ENCODE results near the gene ECM1. TPM values are rescaled to one million over a fixed set of nuclear protein-coding genes. Genes with fewer than 3 reads are reported as not detected.

ECM1 gene
- total and polyA plus RNA-seq, 2 donors (not counting 1 experiment from before 2014, with no cell fraction given), result 25.1 to 108 TPM

DNA sequence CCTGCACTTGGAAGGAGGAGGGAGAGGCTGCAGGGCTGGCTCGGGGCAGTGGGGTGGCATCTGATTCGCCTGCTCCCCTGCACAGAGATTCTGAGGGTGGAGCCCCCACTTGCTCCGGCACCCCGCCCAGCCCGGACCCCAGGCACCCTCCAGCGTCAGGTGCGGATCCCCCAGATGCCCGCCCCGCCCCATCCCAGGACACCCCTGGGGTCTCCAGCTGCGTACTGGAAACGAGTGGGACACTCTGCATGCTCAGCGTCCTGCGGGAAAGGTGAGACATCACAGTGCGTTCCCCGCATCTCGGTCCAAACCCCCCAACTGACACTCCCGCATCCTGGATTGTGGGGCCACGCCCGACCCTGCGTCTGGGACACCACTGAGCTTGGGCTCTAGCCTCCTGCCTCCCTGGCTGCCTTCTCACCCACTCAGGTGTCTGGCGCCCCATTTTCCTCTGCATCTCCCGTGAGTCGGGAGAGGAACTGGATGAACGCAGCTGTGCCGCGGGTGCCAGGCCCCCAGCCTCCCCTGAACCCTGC, 49.2 kb downstream of the ECM1 start:
- DNase-seq (ENCODE audit: low read depth in 2 of 2), result no peak
- H3K4me1 ChIP-seq (ENCODE audit: control insufficient read depth, extremely low read depth, insufficient read depth, low read length), result peaks cover 21% of the 10 kb centered on the region

DNA sequence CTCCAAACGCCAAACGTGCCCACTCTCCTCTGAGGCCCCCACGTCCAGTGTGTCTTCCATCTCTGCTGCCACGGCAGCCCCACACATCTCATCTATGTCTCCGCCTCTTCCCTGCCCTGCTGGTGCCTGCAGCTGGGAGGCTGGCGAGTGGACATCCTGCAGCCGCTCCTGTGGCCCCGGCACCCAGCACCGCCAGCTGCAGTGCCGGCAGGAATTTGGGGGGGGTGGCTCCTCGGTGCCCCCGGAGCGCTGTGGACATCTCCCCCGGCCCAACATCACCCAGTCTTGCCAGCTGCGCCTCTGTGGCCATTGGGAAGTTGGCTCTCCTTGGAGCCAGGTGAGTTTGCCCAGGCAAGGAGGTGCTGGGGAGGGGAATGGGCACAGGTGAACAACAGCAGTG, 49.9 kb downstream of the ECM1 start:
- no peaks in the 10 kb centered on the region for H3K27me3 ChIP-seq (ENCODE audit: control insufficient read depth, insufficient read depth, low read length)
- no peak overlapping the region for H2AFZ ChIP-seq (ENCODE audit: low read length)
- peaks cover 23% of the 10 kb centered on the region for H3K4me1 ChIP-seq (ENCODE audit: control insufficient read depth, extremely low read depth, insufficient read depth, low read length)
- no peak overlapping the region for H3K4me2 ChIP-seq (ENCODE audit: extremely low read depth, insufficient read depth, low read length)
- TF ChIP-seq, protein P1, sequence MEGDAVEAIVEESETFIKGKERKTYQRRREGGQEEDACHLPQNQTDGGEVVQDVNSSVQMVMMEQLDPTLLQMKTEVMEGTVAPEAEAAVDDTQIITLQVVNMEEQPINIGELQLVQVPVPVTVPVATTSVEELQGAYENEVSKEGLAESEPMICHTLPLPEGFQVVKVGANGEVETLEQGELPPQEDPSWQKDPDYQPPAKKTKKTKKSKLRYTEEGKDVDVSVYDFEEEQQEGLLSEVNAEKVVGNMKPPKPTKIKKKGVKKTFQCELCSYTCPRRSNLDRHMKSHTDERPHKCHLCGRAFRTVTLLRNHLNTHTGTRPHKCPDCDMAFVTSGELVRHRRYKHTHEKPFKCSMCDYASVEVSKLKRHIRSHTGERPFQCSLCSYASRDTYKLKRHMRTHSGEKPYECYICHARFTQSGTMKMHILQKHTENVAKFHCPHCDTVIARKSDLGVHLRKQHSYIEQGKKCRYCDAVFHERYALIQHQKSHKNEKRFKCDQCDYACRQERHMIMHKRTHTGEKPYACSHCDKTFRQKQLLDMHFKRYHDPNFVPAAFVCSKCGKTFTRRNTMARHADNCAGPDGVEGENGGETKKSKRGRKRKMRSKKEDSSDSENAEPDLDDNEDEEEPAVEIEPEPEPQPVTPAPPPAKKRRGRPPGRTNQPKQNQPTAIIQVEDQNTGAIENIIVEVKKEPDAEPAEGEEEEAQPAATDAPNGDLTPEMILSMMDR (conservative IDR thresholded peaks at IDR 0.05 in 1 of 2, IDR thresholded peaks at IDR 0.05 in 1 of 2; ENCODE audit: low read depth in 1 of 2, low read length in 2 of 2), result no peak
- TF ChIP-seq EZH2 (IDR thresholded peaks at IDR 0.05; ENCODE audit: low read length, missing control alignments), result no peak
- H3K9ac ChIP-seq (ENCODE audit: insufficient read depth, low read length), result no peak overlapping the region
- no peak for DNase-seq (ENCODE audit: low read depth in 2 of 2)
- H3K4me3 ChIP-seq (replicated peaks in 1 of 4; ENCODE audit: control extremely low read depth in 1 of 4, insufficient read depth in 1 of 4, low read depth in 3 of 4, low read length in 4 of 4), result no peak overlapping the region
- H3K27ac ChIP-seq (ENCODE audit: insufficient read depth, low read length), result no peak overlapping the region
- peaks cover 13% of the 10 kb centered on the region for H3K36me3 ChIP-seq (ENCODE audit: control insufficient read depth, insufficient read depth, low read length)
- H3K79me2 ChIP-seq (ENCODE audit: control insufficient read depth, insufficient read depth, low read length), result peaks cover 12% of the 10 kb centered on the region
- no peaks in the 10 kb centered on the region for H3K9me3 ChIP-seq (ENCODE audit: control insufficient read depth, insufficient read depth, low read depth, low read length)
- H4K20me1 ChIP-seq (ENCODE audit: control insufficient read depth, extremely low read depth, insufficient read depth, low read length), result no peaks in the 10 kb centered on the region

More for the DNA sequence above, 49.2 kb downstream of the ECM1 start:
- no peaks in the 10 kb centered on the region for H3K9me3 ChIP-seq (ENCODE audit: control insufficient read depth, insufficient read depth, low read depth, low read length)
- H3K27ac ChIP-seq (ENCODE audit: insufficient read depth, low read length), result no peak overlapping the region
- peaks cover 13% of the 10 kb centered on the region for H3K36me3 ChIP-seq (ENCODE audit: control insufficient read depth, insufficient read depth, low read length)
- no peaks in the 10 kb centered on the region for H4K20me1 ChIP-seq (ENCODE audit: control insufficient read depth, extremely low read depth, insufficient read depth, low read length)
- no peak for TF ChIP-seq EZH2 (IDR thresholded peaks at IDR 0.05; ENCODE audit: low read length, missing control alignments)
- TF ChIP-seq, protein P1 (conservative IDR thresholded peaks at IDR 0.05 in 1 of 2, IDR thresholded peaks at IDR 0.05 in 1 of 2; ENCODE audit: low read depth in 1 of 2, low read length in 2 of 2), result no peak
- H2AFZ ChIP-seq (ENCODE audit: low read length), result no peak overlapping the region
- H3K4me2 ChIP-seq (ENCODE audit: extremely low read depth, insufficient read depth, low read length), result no peak overlapping the region
- H3K9ac ChIP-seq (ENCODE audit: insufficient read depth, low read length), result no peak overlapping the region
- H3K27me3 ChIP-seq (ENCODE audit: control insufficient read depth, insufficient read depth, low read length), result no peaks in the 10 kb centered on the region
- H3K4me3 ChIP-seq (replicated peaks in 1 of 4; ENCODE audit: control extremely low read depth in 1 of 4, insufficient read depth in 1 of 4, low read depth in 3 of 4, low read length in 4 of 4), result no peak overlapping the region
- H3K79me2 ChIP-seq (ENCODE audit: control insufficient read depth, insufficient read depth, low read length), result peaks cover 12% of the 10 kb centered on the region

DNA sequence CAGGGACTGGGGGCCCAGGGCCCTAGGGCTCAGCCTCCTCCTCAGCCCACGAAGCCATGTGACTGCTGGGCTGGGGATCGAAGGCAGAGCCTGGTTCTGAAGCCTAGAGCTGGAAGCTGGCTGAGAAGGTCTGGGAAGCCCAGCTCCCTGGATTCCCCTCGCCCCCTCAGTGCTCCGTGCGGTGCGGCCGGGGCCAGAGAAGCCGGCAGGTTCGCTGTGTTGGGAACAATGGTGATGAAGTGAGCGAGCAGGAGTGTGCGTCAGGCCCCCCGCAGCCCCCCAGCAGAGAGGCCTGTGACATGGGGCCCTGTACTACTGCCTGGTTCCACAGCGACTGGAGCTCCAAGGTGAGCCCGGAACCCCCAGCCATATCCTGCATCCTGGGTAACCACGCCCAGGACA, 50.4 kb downstream of the ECM1 start:
- Histone ChIP-seq H3K4me2 (ENCODE audit: extremely low read depth, insufficient read depth, low read length) (no peak overlapping the region), H3K79me2 (ENCODE audit: control insufficient read depth, insufficient read depth, low read length) (peaks cover 15% of the 10 kb centered on the region), H3K27ac (ENCODE audit: insufficient read depth, low read length) (no peak overlapping the region), H3K9ac (ENCODE audit: insufficient read depth, low read length) (no peak overlapping the region), H3K27me3 (ENCODE audit: control insufficient read depth, insufficient read depth, low read length) (no peaks in the 10 kb centered on the region), H3K4me3 (replicated peaks in 1 of 4; ENCODE audit: control extremely low read depth in 1 of 4, insufficient read depth in 1 of 4, low read depth in 3 of 4, low read length in 4 of 4) (no peak overlapping the region), H3K4me1 (ENCODE audit: control insufficient read depth, extremely low read depth, insufficient read depth, low read length) (peaks cover 24% of the 10 kb centered on the region), H3K9me3 (ENCODE audit: control insufficient read depth, insufficient read depth, low read depth, low read length) (no peaks in the 10 kb centered on the region), H3K36me3 (ENCODE audit: control insufficient read depth, insufficient read depth, low read length) (peaks cover 13% of the 10 kb centered on the region), H4K20me1 (ENCODE audit: control insufficient read depth, extremely low read depth, insufficient read depth, low read length) (no peaks in the 10 kb centered on the region), H2AFZ (ENCODE audit: low read length) (no peak overlapping the region)
- no peak for DNase-seq (ENCODE audit: low read depth in 2 of 2)
- TF ChIP-seq, protein P1 (conservative IDR thresholded peaks at IDR 0.05 in 1 of 2, IDR thresholded peaks at IDR 0.05 in 1 of 2; ENCODE audit: low read depth in 1 of 2, low read length in 2 of 2), result no peak
- no peak for TF ChIP-seq EZH2 (IDR thresholded peaks at IDR 0.05; ENCODE audit: low read length, missing control alignments)
